Activated B cell treated with CpG ODN at 0.5 μM for 24 hours (primary cell): Measurements from ENCODE around the gene ST7L. TPM values are rescaled to one million over a fixed set of nuclear protein-coding genes. Genes with fewer than 3 reads are reported as not detected.

Source experiments
- ATAC-seq: fragments of 200-7000 bp; cut with Tn5 transposase; one replicate; pipeline ENCODE4 v1.10.0; 2021; ENCODE audit warnings: low read depth, mild to moderate bottlenecking, moderate library complexity
- CTCF ChIA-PET: fragments of 350-600 bp; sonication (Branson Sonifier 250); formaldehyde crosslinking; loops from one replicate; lab custom pipeline; 2021; ENCODE audit warnings: antibody characterized with exemption; lab: Charles Lee
- POLR2A ChIA-PET: fragments of 350-600 bp; sonication (Branson Sonifier 250); formaldehyde crosslinking; loops from one replicate; lab custom pipeline; 2021; ENCODE audit warnings: antibody characterized with exemption; lab: Charles Lee
- DNase-seq: peaks from one replicate; pipeline ENCODE4 v3.0.0; 2022
- H3K27ac Mint-ChIP-seq: one replicate; pipeline ENCODE4 v1.8.0; 2020; ENCODE audit warnings: mixed read lengths
- H3K27me3 Mint-ChIP-seq: one replicate; pipeline ENCODE4 v1.8.0; 2021; ENCODE audit warnings: mixed read lengths
- H3K36me3 Mint-ChIP-seq: one replicate; pipeline ENCODE4 v1.8.0; 2021; ENCODE audit warnings: low read depth, mixed read lengths
- H3K4me1 Mint-ChIP-seq: one replicate; pipeline ENCODE4 v1.8.0; 2021; ENCODE audit warnings: mixed read lengths
- H3K4me3 Mint-ChIP-seq: one replicate; pipeline ENCODE4 v1.8.0; 2020; ENCODE audit warnings: mild to moderate bottlenecking, mixed read lengths
- H3K9me3 Mint-ChIP-seq: one replicate; pipeline ENCODE4 v1.8.0; 2020; ENCODE audit warnings: mixed read lengths
- intact Hi-C: fragments of 100-400 bp; cut with micrococcal nuclease; formaldehyde crosslinking; loops from one replicate; pipeline ENCODE4 v1.15.1; 2024
- total RNA-seq: library from RNA; stranded (reverse); gene quantifications from 2 replicates; pipeline ENCODE4 v1.2.3, GENCODE V29; 2022
- TF ChIP-seq, protein P1 (sequence below): fragments of 200-600 bp; IDR thresholded peaks from one replicate; pipeline ENCODE4 v1.8.0; 2022; ENCODE audit warnings: antibody characterized with exemption, mild to moderate bottlenecking

ST7L gene
- total RNA-seq, 1 donor from 2014 or later: 13.8 TPM

DNA sequence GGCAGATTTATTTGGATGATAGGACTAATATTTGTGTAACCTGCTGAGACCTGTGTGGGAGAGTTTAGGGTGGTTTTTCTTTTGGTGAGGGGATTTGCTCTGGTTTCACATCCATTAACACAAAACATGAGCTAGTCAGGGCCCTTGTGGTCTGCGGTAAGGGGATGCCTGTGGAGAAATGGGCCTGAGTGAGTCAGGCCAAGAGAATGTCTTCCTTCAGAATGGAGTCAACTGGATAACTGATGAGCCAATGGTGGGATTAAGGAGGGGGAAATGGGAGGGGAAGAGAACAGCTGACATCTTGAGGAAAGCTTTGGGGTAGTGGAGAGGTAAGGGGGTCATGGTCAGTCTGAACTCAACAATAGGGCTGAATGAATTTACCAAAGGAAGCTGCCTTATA lies 96.3 kb downstream of the ST7L start:
- DNase-seq (no peak), ATAC-seq (no peak)
- TF ChIP-seq, protein P1, sequence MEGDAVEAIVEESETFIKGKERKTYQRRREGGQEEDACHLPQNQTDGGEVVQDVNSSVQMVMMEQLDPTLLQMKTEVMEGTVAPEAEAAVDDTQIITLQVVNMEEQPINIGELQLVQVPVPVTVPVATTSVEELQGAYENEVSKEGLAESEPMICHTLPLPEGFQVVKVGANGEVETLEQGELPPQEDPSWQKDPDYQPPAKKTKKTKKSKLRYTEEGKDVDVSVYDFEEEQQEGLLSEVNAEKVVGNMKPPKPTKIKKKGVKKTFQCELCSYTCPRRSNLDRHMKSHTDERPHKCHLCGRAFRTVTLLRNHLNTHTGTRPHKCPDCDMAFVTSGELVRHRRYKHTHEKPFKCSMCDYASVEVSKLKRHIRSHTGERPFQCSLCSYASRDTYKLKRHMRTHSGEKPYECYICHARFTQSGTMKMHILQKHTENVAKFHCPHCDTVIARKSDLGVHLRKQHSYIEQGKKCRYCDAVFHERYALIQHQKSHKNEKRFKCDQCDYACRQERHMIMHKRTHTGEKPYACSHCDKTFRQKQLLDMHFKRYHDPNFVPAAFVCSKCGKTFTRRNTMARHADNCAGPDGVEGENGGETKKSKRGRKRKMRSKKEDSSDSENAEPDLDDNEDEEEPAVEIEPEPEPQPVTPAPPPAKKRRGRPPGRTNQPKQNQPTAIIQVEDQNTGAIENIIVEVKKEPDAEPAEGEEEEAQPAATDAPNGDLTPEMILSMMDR: no peak
- Mint-ChIP-seq H3K4me3 (no peak overlapping the region), H3K4me1 (no peaks in the 10 kb centered on the region), H3K36me3 (peaks cover 7% of the 10 kb centered on the region), H3K27ac (no peak overlapping the region), H3K27me3 (no peaks in the 10 kb centered on the region), H3K9me3 (no peaks in the 10 kb centered on the region)
- ChIA-PET POLR2A (no interaction called here), CTCF (no interaction called here)
- intact Hi-C loops: no loop called here

DNA sequence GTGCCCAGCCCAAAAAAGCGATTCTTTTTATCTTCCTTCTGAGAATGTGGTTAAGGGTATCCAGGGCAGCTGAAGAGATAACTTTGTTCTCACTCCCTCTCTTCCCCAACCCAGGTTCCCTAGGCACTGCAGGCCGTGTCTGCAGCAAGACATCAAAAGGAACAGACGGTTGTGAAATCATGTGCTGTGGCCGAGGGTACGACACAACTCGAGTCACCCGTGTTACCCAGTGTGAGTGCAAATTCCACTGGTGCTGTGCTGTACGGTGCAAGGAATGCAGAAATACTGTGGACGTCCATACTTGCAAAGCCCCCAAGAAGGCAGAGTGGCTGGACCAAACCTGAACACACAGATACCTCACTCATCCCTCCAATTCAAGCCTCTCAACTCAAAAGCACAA lies 98.8 kb downstream of the ST7L start:
- Mint-ChIP-seq H3K27me3 (no peaks in the 10 kb centered on the region), H3K4me3 (no peak overlapping the region), H3K27ac (no peak overlapping the region), H3K9me3 (no peaks in the 10 kb centered on the region), H3K36me3 (no peaks in the 10 kb centered on the region), H3K4me1 (no peaks in the 10 kb centered on the region)
- TF ChIP-seq, protein P1: no peak
- intact Hi-C loops: no loop called here
- ATAC-seq (no peak), DNase-seq (no peak)
- CTCF ChIA-PET: no interaction called here
- POLR2A ChIA-PET: no interaction called here

DNA sequence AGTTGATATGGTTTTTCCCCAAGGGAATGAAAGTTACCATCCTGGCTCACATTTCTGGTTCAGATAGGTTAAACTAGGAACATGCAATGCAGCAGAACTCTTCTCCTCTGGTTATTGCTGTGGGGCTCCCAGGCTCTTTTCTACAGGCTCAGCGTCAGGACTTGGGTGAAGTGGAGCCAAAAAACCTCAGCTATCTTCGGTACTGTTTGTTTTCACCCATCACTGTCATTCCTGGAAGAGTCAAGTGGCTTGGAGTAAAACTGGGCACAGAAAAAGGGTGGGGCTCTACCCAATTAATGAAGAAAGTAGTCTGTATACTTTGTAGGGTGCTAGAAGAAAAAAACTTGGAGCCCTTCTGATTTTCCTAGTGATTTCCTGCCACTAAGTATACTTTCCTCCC lies 100.8 kb downstream of the ST7L start:
- no peak for ATAC-seq
- intact Hi-C loops: no loop called here
- H3K36me3 Mint-ChIP-seq: no peaks in the 10 kb centered on the region

DNA sequence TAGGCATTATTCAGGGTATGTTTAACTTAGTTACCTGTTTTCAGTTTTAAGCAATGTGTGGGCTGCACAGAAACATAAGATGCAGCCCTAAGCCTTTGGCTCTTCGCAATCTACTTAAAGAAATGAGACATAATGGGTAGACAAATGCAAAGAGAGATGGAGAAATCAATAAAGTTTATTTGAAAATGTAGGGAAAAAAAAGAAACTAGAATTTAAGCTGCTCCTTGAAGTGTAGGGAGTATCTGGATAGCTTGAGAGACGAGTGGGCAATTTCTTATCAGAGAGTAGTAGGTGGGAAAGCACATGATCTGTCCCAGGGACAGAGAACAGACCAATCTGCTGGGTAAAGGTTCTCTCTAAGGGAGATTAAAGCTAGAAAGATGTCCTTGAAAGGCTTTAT lies 101.3 kb downstream of the ST7L start:
- DNase-seq: no peak
- ATAC-seq: no peak
- H3K4me3 Mint-ChIP-seq: no peak overlapping the region
- H3K4me1 Mint-ChIP-seq: no peaks in the 10 kb centered on the region
- H3K27ac Mint-ChIP-seq: no peak overlapping the region
- H3K36me3 Mint-ChIP-seq: no peaks in the 10 kb centered on the region
- no peaks in the 10 kb centered on the region for H3K27me3 Mint-ChIP-seq
- intact Hi-C loops: no loop called here
- H3K9me3 Mint-ChIP-seq: no peaks in the 10 kb centered on the region
- POLR2A ChIA-PET: no interaction called here
- CTCF ChIA-PET: interaction anchor here (0.8 kb wide), 1 partner anchor 154 kb away, joined by 3 read pairs; no protein-coding TSS in a partner anchor
- TF ChIP-seq, protein P1: no peak

More for the DNA sequence above, 100.8 kb downstream of the ST7L start:
- no peaks in the 10 kb centered on the region for H3K9me3 Mint-ChIP-seq
- no peak overlapping the region for H3K4me3 Mint-ChIP-seq
- H3K27ac Mint-ChIP-seq: no peak overlapping the region
- DNase-seq: no peak
- ChIA-PET POLR2A (no interaction called here), CTCF (interaction anchor here (0.8 kb wide), 1 partner anchor 155 kb away, joined by 3 read pairs; no protein-coding TSS in a partner anchor)
- H3K27me3 Mint-ChIP-seq: no peaks in the 10 kb centered on the region
- no peaks in the 10 kb centered on the region for H3K4me1 Mint-ChIP-seq
- TF ChIP-seq, protein P1: no peak

- Mint-ChIP-seq H3K27ac (no peak overlapping the region), H3K4me3 (no peak overlapping the region)
- intact Hi-C loops: no loop called here
Measured at GRCh38 chr1:112517231-112517630, 101.7 kb downstream of the ST7L start.

More at GRCh38 chr1:112517231-112517630, 101.7 kb downstream of the ST7L start:
- Mint-ChIP-seq H3K9me3 (no peaks in the 10 kb centered on the region), H3K4me1 (no peaks in the 10 kb centered on the region), H3K36me3 (no peaks in the 10 kb centered on the region), H3K27me3 (no peaks in the 10 kb centered on the region)
- CTCF ChIA-PET: interaction anchor here (0.8 kb wide), 1 partner anchor 154 kb away, joined by 3 read pairs; no protein-coding TSS in a partner anchor
- POLR2A ChIA-PET: no interaction called here
- DNase-seq: no peak
- TF ChIP-seq, protein P1: no peak
- no peak for ATAC-seq
